22Rv1 (cell line): ENCODE data around the gene SSTR1.

ENCODE experiments used
- CTCF ChIP-seq: fragments of 450-650 bp; IDR thresholded peaks from 2 replicates; pipeline ENCODE4 v1.5.1; 2017; ENCODE audit warnings: mild to moderate bottlenecking
- ZFX ChIP-seq: fragments of 450-650 bp; IDR thresholded peaks from 2 replicates; pipeline ENCODE4 v1.6.1; 2017; ENCODE audit warnings: antibody characterized with exemption, borderline replicate concordance

- no peak for TF ChIP-seq CTCF
- TF ChIP-seq ZFX: no peak
These were observed 5.3 kb downstream of the SSTR1 start for GRCh38 chr14:38213001-38213400.
